ENCODE measurements around the gene ST3GAL3.

The ST3GAL3 gene

GRCh38 chr1:43947061-43947873 lies 239.9 kb downstream of the ST3GAL3 start:
- H3K4me1 ChIP-seq (ENCODE audit: control insufficient read depth, insufficient read depth, low read length) = peaks cover 23% of the 10 kb centered on the region
- H3K27ac ChIP-seq (ENCODE audit: low read depth, low read length) = peak overlapping the region; percentile 99
- H3K9ac ChIP-seq (ENCODE audit: low read length) = peak overlapping the region; percentile 94
- peak overlapping the region; percentile 100 for H3K4me3 ChIP-seq (ENCODE audit: low read length)
- H3K27me3 ChIP-seq (ENCODE audit: control insufficient read depth, insufficient read depth, low read length) = no peaks in the 10 kb centered on the region
- peaks cover 11% of the 10 kb centered on the region for H3K36me3 ChIP-seq (ENCODE audit: control insufficient read depth, insufficient read depth, low read length)

GRCh38 chr1:43947874-43948437 lies 240.6 kb downstream of the ST3GAL3 start:
- peaks cover 7% of the 10 kb centered on the region for H3K36me3 ChIP-seq (ENCODE audit: control insufficient read depth, insufficient read depth, low read length)
- peak overlapping the region; percentile 49 for H3K9ac ChIP-seq (ENCODE audit: low read length)
- peak overlapping the region; percentile 37 for H3K27ac ChIP-seq (ENCODE audit: low read depth, low read length)
- peaks cover 23% of the 10 kb centered on the region for H3K4me1 ChIP-seq (ENCODE audit: control insufficient read depth, insufficient read depth, low read length)
- H3K4me3 ChIP-seq (ENCODE audit: low read length) = peak overlapping the region; percentile 100
- no peaks in the 10 kb centered on the region for H3K27me3 ChIP-seq (ENCODE audit: control insufficient read depth, insufficient read depth, low read length)

- Histone ChIP-seq H3K27ac (ENCODE audit: low read depth, low read length) (no peak overlapping the region), H3K9ac (ENCODE audit: low read length) (no peak overlapping the region), H3K36me3 (ENCODE audit: control insufficient read depth, insufficient read depth, low read length) (peaks cover 7% of the 10 kb centered on the region), H3K4me3 (ENCODE audit: low read length) (no peak overlapping the region), H3K4me1 (ENCODE audit: control insufficient read depth, insufficient read depth, low read length) (peaks cover 23% of the 10 kb centered on the region), H3K27me3 (ENCODE audit: control insufficient read depth, insufficient read depth, low read length) (no peaks in the 10 kb centered on the region)
These were observed 242.3 kb downstream of the ST3GAL3 start for GRCh38 chr1:43949678-43950077.

GRCh38 chr1:43951021-43951985 lies 244.0 kb downstream of the ST3GAL3 start:
- H3K4me1 ChIP-seq (ENCODE audit: control insufficient read depth, insufficient read depth, low read length) = peaks cover 13% of the 10 kb centered on the region
- no peak overlapping the region for H3K9ac ChIP-seq (ENCODE audit: low read length)
- peaks cover 7% of the 10 kb centered on the region for H3K36me3 ChIP-seq (ENCODE audit: control insufficient read depth, insufficient read depth, low read length)
- H3K4me3 ChIP-seq (ENCODE audit: low read length) = no peak overlapping the region
- H3K27me3 ChIP-seq (ENCODE audit: control insufficient read depth, insufficient read depth, low read length) = no peaks in the 10 kb centered on the region
- H3K27ac ChIP-seq (ENCODE audit: low read depth, low read length) = no peak overlapping the region

- H3K4me3 ChIP-seq (ENCODE audit: low read length) = no peak overlapping the region
- no peaks in the 10 kb centered on the region for H3K27me3 ChIP-seq (ENCODE audit: control insufficient read depth, insufficient read depth, low read length)
- peaks cover 21% of the 10 kb centered on the region for H3K36me3 ChIP-seq (ENCODE audit: control insufficient read depth, insufficient read depth, low read length)
- H3K9ac ChIP-seq (ENCODE audit: low read length) = no peak overlapping the region
- H3K27ac ChIP-seq (ENCODE audit: low read depth, low read length) = no peak overlapping the region
- peaks cover 8% of the 10 kb centered on the region for H3K4me1 ChIP-seq (ENCODE audit: control insufficient read depth, insufficient read depth, low read length)
These were observed 245.5 kb downstream of the ST3GAL3 start for GRCh38 chr1:43952731-43953346.

GRCh38 chr1:43953361-43953760 lies 246.0 kb downstream of the ST3GAL3 start:
- Histone ChIP-seq H3K4me3 (ENCODE audit: low read length) (no peak overlapping the region), H3K27me3 (ENCODE audit: control insufficient read depth, insufficient read depth, low read length) (no peaks in the 10 kb centered on the region), H3K27ac (ENCODE audit: low read depth, low read length) (no peak overlapping the region), H3K36me3 (ENCODE audit: control insufficient read depth, insufficient read depth, low read length) (peaks cover 25% of the 10 kb centered on the region), H3K9ac (ENCODE audit: low read length) (no peak overlapping the region), H3K4me1 (ENCODE audit: control insufficient read depth, insufficient read depth, low read length) (peaks cover 2% of the 10 kb centered on the region)

- no peaks in the 10 kb centered on the region for H3K27me3 ChIP-seq (ENCODE audit: control insufficient read depth, insufficient read depth, low read length)
- no peak overlapping the region for H3K27ac ChIP-seq (ENCODE audit: low read depth, low read length)
- no peak overlapping the region for H3K4me3 ChIP-seq (ENCODE audit: low read length)
- H3K36me3 ChIP-seq (ENCODE audit: control insufficient read depth, insufficient read depth, low read length) = peaks cover 25% of the 10 kb centered on the region
- H3K9ac ChIP-seq (ENCODE audit: low read length) = no peak overlapping the region
- H3K4me1 ChIP-seq (ENCODE audit: control insufficient read depth, insufficient read depth, low read length) = no peaks in the 10 kb centered on the region
These were observed 246.7 kb downstream of the ST3GAL3 start for GRCh38 chr1:43954036-43954435.

GRCh38 chr1:43956234-43956633 lies 248.9 kb downstream of the ST3GAL3 start:
- Histone ChIP-seq H3K27ac (ENCODE audit: low read depth, low read length) (no peak overlapping the region), H3K4me3 (ENCODE audit: low read length) (no peak overlapping the region), H3K36me3 (ENCODE audit: control insufficient read depth, insufficient read depth, low read length) (peaks cover 20% of the 10 kb centered on the region), H3K27me3 (ENCODE audit: control insufficient read depth, insufficient read depth, low read length) (no peaks in the 10 kb centered on the region), H3K9ac (ENCODE audit: low read length) (no peak overlapping the region), H3K4me1 (ENCODE audit: control insufficient read depth, insufficient read depth, low read length) (no peaks in the 10 kb centered on the region)

- Histone ChIP-seq H3K4me3 (ENCODE audit: low read length) (no peak overlapping the region), H3K36me3 (ENCODE audit: control insufficient read depth, insufficient read depth, low read length) (peaks cover 22% of the 10 kb centered on the region), H3K9ac (ENCODE audit: low read length) (no peak overlapping the region), H3K27ac (ENCODE audit: low read depth, low read length) (no peak overlapping the region), H3K27me3 (ENCODE audit: control insufficient read depth, insufficient read depth, low read length) (no peaks in the 10 kb centered on the region), H3K4me1 (ENCODE audit: control insufficient read depth, insufficient read depth, low read length) (no peaks in the 10 kb centered on the region)
These were observed 250.2 kb downstream of the ST3GAL3 start for GRCh38 chr1:43957407-43958040.

- H3K4me3 ChIP-seq (ENCODE audit: low read length) = no peak overlapping the region
- H3K4me1 ChIP-seq (ENCODE audit: control insufficient read depth, insufficient read depth, low read length) = no peaks in the 10 kb centered on the region
- no peak overlapping the region for H3K27ac ChIP-seq (ENCODE audit: low read depth, low read length)
- no peak overlapping the region for H3K9ac ChIP-seq (ENCODE audit: low read length)
- H3K27me3 ChIP-seq (ENCODE audit: control insufficient read depth, insufficient read depth, low read length) = no peaks in the 10 kb centered on the region
- peaks cover 22% of the 10 kb centered on the region for H3K36me3 ChIP-seq (ENCODE audit: control insufficient read depth, insufficient read depth, low read length)
These were observed 251.3 kb downstream of the ST3GAL3 start for GRCh38 chr1:43958351-43959255.

- Histone ChIP-seq H3K27ac (ENCODE audit: low read depth, low read length) (no peak overlapping the region), H3K27me3 (ENCODE audit: control insufficient read depth, insufficient read depth, low read length) (no peaks in the 10 kb centered on the region), H3K4me3 (ENCODE audit: low read length) (no peak overlapping the region), H3K36me3 (ENCODE audit: control insufficient read depth, insufficient read depth, low read length) (peaks cover 22% of the 10 kb centered on the region), H3K9ac (ENCODE audit: low read length) (no peak overlapping the region), H3K4me1 (ENCODE audit: control insufficient read depth, insufficient read depth, low read length) (no peaks in the 10 kb centered on the region)
These were observed 253.5 kb downstream of the ST3GAL3 start for GRCh38 chr1:43960798-43961197.

All from rectal smooth muscle tissue (tissue), 1 donor.